MCF 10A (cell line): ENCODE results near the gene MMP12. TPM values are rescaled to one million over a fixed set of nuclear protein-coding genes. Genes with fewer than 3 reads are reported as not detected.

ENCODE experiments used
- BruUV-seq: library from RNA; stranded (reverse); fragments of 400-500 nt; replicated peaks from 2 replicates; lab custom pipeline; 2021; lab: Mats Ljungman, UMichigan
- CTCF ChIA-PET: fragments of 300-600 bp; sonication (Branson Sonifier 250); formaldehyde crosslinking; extraction: SDS; loops from one replicate; lab custom pipeline; 2021; ENCODE audit warnings: antibody characterized with exemption, inconsistent platforms; lab: Yijun Ruan, JAX
- POLR2A ChIA-PET: fragments of 300-600, 350-650 bp; sonication (Branson Sonifier 250); formaldehyde crosslinking; extraction: SDS; loops from one replicate; lab custom pipeline; 2020; ENCODE audit warnings: antibody characterized with exemption, inconsistent platforms; lab: Yijun Ruan, JAX
- DNase-seq: peaks from one replicate; pipeline ENCODE4 v3.0.0-alpha.2; 2018; ENCODE audit not compliant: unreplicated experiment
- H3K27ac Mint-ChIP-seq: one replicate; pipeline ENCODE4 v1.8.0; 2022; ENCODE audit warnings: mild to moderate bottlenecking, low read depth, mixed read lengths; ENCODE audit not compliant: unreplicated experiment
- H3K27me3 Mint-ChIP-seq: one replicate; pipeline ENCODE4 v1.8.0; 2022; ENCODE audit warnings: mixed read lengths; ENCODE audit not compliant: insufficient read depth, unreplicated experiment
- H3K36me3 Mint-ChIP-seq: one replicate; pipeline ENCODE4 v1.8.0; 2022; ENCODE audit warnings: mild to moderate bottlenecking, moderate library complexity, mixed read lengths; ENCODE audit not compliant: insufficient read depth, unreplicated experiment
- H3K4me1 Mint-ChIP-seq: one replicate; pipeline ENCODE4 v1.8.0; 2022; ENCODE audit warnings: mixed read lengths; ENCODE audit not compliant: insufficient read depth, unreplicated experiment
- H3K4me3 Mint-ChIP-seq: one replicate; pipeline ENCODE4 v1.8.0; 2022; ENCODE audit warnings: mild to moderate bottlenecking, moderate library complexity, mixed read lengths; ENCODE audit not compliant: unreplicated experiment
- H3K9me3 Mint-ChIP-seq: one replicate; pipeline ENCODE4 v1.8.0; 2022; ENCODE audit warnings: mixed read lengths; ENCODE audit not compliant: unreplicated experiment
- CTCF ChIP-seq: fragments of 200-600 bp; IDR thresholded peaks from one replicate; pipeline ENCODE4 v1.8.0; 2022; ENCODE audit warnings: antibody characterized with exemption, mild to moderate bottlenecking; ENCODE audit not compliant: unreplicated experiment
- intact Hi-C: fragments of 100-400 bp; cut with micrococcal nuclease; formaldehyde crosslinking; loops from 2 replicates; pipeline ENCODE4 v1.14.1; 2022
- total RNA-seq: library from RNA; stranded (reverse); gene quantifications from 2 replicates; pipeline ENCODE4 v1.2.3, GENCODE V29; 2022

Gene MMP12
- total RNA-seq, 1 experiment from 2014 or later: not detected

GRCh38 chr11:102850973-102851745 is 23.6 kb downstream of the MMP12 start:
- no peak for TF ChIP-seq CTCF
- no peak overlapping the region for H3K4me3 Mint-ChIP-seq
- no peaks in the 10 kb centered on the region for H3K27me3 Mint-ChIP-seq
- intact Hi-C loops: no loop called here
- H3K9me3 Mint-ChIP-seq: no peaks in the 10 kb centered on the region
- no peaks in the 10 kb centered on the region for H3K36me3 Mint-ChIP-seq
- peaks cover 44% of the 10 kb centered on the region for H3K4me1 Mint-ChIP-seq
- ChIA-PET POLR2A (interaction anchor here (0.5 to 2.2 kb wide), 12 partner anchors 8 to 557 kb away, joined by 3 to 8 read pairs (median 4); no protein-coding TSS in a partner anchor), CTCF (interaction anchor here (0.6 to 1.8 kb wide), 3 partner anchors 12 to 64 kb away, joined by 3 to 8 read pairs (median 3); no protein-coding TSS in a partner anchor)
- peak; percentile 81 for DNase-seq
- no TSS peak for BruUV-seq
- no peak overlapping the region for H3K27ac Mint-ChIP-seq

- H3K27ac Mint-ChIP-seq: no peak overlapping the region
- H3K9me3 Mint-ChIP-seq: no peaks in the 10 kb centered on the region
- peaks cover 49% of the 10 kb centered on the region for H3K4me1 Mint-ChIP-seq
- intact Hi-C loops: no loop called here
- no peak overlapping the region for H3K4me3 Mint-ChIP-seq
- no peaks in the 10 kb centered on the region for H3K27me3 Mint-ChIP-seq
- no TSS peak for BruUV-seq
- POLR2A ChIA-PET: interaction anchor here (0.6 to 1.6 kb wide), 11 partner anchors 13 to 260 kb away, joined by 3 to 8 read pairs (median 4); partner anchors contain the start of gene DYNC2H1
- TF ChIP-seq CTCF: no peak
- CTCF ChIA-PET: interaction anchor here (0.9 to 1.8 kb wide), 3 partner anchors 38 to 91 kb away, joined by 3 to 8 read pairs (median 3); no protein-coding TSS in a partner anchor
- DNase-seq: peak; percentile 85
- no peaks in the 10 kb centered on the region for H3K36me3 Mint-ChIP-seq
Observed at GRCh38 chr11:102849311-102849710, 25.5 kb downstream of the MMP12 start.

GRCh38 chr11:102846292-102846691 is 28.5 kb downstream of the MMP12 start:
- BruUV-seq: no TSS peak
- CTCF ChIA-PET: interaction anchor here (0.6 to 0.8 kb wide), 2 partner anchors 33 to 68 kb away, joined by 3 read pairs; no protein-coding TSS in a partner anchor

More at GRCh38 chr11:102846292-102846691, 28.5 kb downstream of the MMP12 start:
- Mint-ChIP-seq H3K4me1 (peaks cover 47% of the 10 kb centered on the region), H3K4me3 (no peak overlapping the region), H3K27me3 (no peaks in the 10 kb centered on the region), H3K9me3 (no peaks in the 10 kb centered on the region), H3K36me3 (no peaks in the 10 kb centered on the region), H3K27ac (no peak overlapping the region)
- TF ChIP-seq CTCF: no peak
- peak; percentile 47 for DNase-seq
- intact Hi-C loops: no loop called here
- POLR2A ChIA-PET: interaction anchor here (0.5 to 1.6 kb wide), 4 partner anchors 10 to 62 kb away, joined by 3 to 8 read pairs (median 4); no protein-coding TSS in a partner anchor
